Mucosa of descending colon (tissue), 3 donors: ENCODE data around the gene BIRC7. TPM values are rescaled to one million over a fixed set of nuclear protein-coding genes. Genes with fewer than 3 reads are reported as not detected.

Source experiments
- ATAC-seq: fragments of 200-7000 bp; cut with Tn5 transposase; one replicate; pipeline ENCODE4 v1.9.1; 2020; ENCODE audit warnings: mild to moderate bottlenecking, moderate library complexity
- DNase-seq, 3 donors: peaks; one replicate each; pipeline ENCODE4 v3.0.0-alpha.2; 2020
- H3K36me3 ChIP-seq: fragments of 200-600 bp; one replicate; pipeline ENCODE4 v1.8.0; 2021; ENCODE audit warnings: low read depth, mild to moderate bottlenecking
- H3K4me1 ChIP-seq: fragments of 200-600 bp; one replicate; pipeline ENCODE4 v1.8.0; 2021; ENCODE audit warnings: low read depth, mild to moderate bottlenecking
- H3K4me3 ChIP-seq: fragments of 200-600 bp; one replicate; pipeline ENCODE4 v1.8.0; 2021; ENCODE audit warnings: mild to moderate bottlenecking
- H3K9me3 ChIP-seq: fragments of 200-600 bp; one replicate; pipeline ENCODE4 v1.8.0; 2021; ENCODE audit warnings: mild to moderate bottlenecking
- intact Hi-C, 2 donors: fragments of 100-400 bp; cut with DNase I in 1 of 2; cut with micrococcal nuclease in 1 of 2; formaldehyde crosslinking; loops; one replicate each; pipeline versions ENCODE4 v1.11.0 to v1.11.1; 2022; cut with DNase I, micrococcal nuclease
- total RNA-seq, 3 donors: library from RNA; stranded (reverse); fragmentation: NEBNext Ultra II Directional in 2 of 3; extraction: Animal tissue kit (Norgen Biotek cat#: 25700) in 2 of 3; gene quantifications; one replicate each; pipeline versions ENCODE4 v1.2.1 to v1.2.4, GENCODE V29; 2021 to 2023
- TF ChIP-seq, protein P1 (sequence below): fragments of 200-600 bp; IDR thresholded peaks from one replicate; pipeline ENCODE4 v1.8.0; 2022; ENCODE audit warnings: antibody characterized with exemption, mild to moderate bottlenecking
- donor health status: DM: no; HTN: no; CAD: no; lungs with moderate emphysema.
- donor health status: DM: no; HTN: no; CAD: no.
- donor health status: DM: no; HTN: yes; CAD: no.

BIRC7 gene
- total RNA-seq, 3 donors from 2014 or later = 0.22 TPM; not detected in 2

DNA sequence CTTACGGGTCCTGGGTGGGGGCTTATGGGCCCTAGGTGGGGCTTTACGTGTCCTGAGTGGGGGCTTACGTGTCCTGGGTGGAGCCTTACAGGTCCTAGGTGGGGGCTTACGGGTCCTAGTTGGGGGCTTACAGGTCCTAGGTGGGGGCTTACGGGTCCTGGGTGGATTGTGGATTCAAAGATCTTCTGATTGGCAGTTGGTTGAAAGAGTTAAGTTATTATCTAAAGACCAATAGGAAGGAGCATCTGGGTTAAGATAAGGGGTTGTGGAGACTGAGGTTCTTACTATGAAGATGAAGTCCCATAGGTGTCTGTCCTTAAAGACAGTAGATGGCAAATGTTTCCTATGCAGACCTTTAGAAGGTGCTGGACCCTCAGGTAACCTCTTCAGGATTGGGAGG lies 8.4 kb upstream of the BIRC7 start:
- Histone ChIP-seq H3K36me3 (no peaks in the 10 kb centered on the region), H3K9me3 (no peaks in the 10 kb centered on the region), H3K4me1 (no peaks in the 10 kb centered on the region), H3K4me3 (no peak overlapping the region)
- ATAC-seq (no peak), DNase-seq (no peak)
- intact Hi-C loops = no loop called here
- TF ChIP-seq, protein P1, sequence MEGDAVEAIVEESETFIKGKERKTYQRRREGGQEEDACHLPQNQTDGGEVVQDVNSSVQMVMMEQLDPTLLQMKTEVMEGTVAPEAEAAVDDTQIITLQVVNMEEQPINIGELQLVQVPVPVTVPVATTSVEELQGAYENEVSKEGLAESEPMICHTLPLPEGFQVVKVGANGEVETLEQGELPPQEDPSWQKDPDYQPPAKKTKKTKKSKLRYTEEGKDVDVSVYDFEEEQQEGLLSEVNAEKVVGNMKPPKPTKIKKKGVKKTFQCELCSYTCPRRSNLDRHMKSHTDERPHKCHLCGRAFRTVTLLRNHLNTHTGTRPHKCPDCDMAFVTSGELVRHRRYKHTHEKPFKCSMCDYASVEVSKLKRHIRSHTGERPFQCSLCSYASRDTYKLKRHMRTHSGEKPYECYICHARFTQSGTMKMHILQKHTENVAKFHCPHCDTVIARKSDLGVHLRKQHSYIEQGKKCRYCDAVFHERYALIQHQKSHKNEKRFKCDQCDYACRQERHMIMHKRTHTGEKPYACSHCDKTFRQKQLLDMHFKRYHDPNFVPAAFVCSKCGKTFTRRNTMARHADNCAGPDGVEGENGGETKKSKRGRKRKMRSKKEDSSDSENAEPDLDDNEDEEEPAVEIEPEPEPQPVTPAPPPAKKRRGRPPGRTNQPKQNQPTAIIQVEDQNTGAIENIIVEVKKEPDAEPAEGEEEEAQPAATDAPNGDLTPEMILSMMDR = no peak

DNA sequence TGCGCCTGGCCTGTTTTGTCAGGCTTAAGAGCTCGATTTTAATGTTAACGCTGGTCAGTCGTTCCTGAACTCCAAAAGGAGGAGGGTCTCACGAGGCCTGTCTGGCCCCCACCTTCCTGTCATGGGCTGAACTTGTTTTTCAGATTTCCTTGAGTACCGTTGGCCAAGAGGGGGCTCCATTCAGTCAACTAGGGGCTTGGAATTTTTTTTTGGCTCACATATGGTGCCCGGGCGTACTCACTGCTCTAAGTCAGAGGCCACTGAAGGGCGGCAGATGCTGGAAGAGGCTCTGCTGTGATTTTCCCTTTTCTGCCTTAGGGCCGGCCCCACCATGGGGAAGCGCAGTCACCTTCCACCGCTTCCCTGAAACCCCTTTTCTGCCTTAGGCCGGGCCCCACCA lies 6.9 kb upstream of the BIRC7 start:
- no peaks in the 10 kb centered on the region for H3K9me3 ChIP-seq
- H3K36me3 ChIP-seq = no peaks in the 10 kb centered on the region
- no peak for ATAC-seq
- H3K4me1 ChIP-seq = no peaks in the 10 kb centered on the region
- DNase-seq = no peak
- intact Hi-C loops = no loop called here
- no peak overlapping the region for H3K4me3 ChIP-seq
- TF ChIP-seq, protein P1 = no peak

DNA sequence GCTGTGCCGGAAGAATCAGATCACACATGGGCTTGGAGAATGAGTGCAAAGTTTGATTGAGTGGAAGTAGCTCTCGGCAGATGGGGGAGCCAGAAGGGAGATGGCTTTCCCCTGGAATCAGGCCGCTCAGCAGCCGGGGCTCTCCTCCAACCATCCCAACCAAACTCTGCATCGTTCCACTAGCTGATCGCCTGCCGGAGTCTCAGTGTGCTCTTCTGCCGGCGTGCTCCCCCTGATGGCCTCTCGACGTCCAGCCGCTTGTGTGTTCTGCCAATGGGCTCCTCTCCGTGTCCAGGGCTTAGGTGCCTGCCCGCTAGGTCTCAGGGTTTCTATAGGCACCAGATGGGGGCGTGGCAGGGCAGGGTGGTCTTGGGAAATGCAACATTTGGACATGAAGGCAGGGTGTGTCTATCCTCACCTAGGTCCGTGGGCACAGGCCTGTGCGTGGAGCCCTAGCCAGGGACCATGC lies 4.9 kb upstream of the BIRC7 start:
- H3K36me3 ChIP-seq = no peaks in the 10 kb centered on the region
- H3K4me3 ChIP-seq = no peak overlapping the region
- H3K9me3 ChIP-seq = no peaks in the 10 kb centered on the region
- no peaks in the 10 kb centered on the region for H3K4me1 ChIP-seq
- TF ChIP-seq, protein P1 = no peak
- DNase-seq = peak in 2 of 3 donors; percentile 49 to 56
- intact Hi-C loops = no loop called here
- peak; percentile 70 for ATAC-seq

DNA sequence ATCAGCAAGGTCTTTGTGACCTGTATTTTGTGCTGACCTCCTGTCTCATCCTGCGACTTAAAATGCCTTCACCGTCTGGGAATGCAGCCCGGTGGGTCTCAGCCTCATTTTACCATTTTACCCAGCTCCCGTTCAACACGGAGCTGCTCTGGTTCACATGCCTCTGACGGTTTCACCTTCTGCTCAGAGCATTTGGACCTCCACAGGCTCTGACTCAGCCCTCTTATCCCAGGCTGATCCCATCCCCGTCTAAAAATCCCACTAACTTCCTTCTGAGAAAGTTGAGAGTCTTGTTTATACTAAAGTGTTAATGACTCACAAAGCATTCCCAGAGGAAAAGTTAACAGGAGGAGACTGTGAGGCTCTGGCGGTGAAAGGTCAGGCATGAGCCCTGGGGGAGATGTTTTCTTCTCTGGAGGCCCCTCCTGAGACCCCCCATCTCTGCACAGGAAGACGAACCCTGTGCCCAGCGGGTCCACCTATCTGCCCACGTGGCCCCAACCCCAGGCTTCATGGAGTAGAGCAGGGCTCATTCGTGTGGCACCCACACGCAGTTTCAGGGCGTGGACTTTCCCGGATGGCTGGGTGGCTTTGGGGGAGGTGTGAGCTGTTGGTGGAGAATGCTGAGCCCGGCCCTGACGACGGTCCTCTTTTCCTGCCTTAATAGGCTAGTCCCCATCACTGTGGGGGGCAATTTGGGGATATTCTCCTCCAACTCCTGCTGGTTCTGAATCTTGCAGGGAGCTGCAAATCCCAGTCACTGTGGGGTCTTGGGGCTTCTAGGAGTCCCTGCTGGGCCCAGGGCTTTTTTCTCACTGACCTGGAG lies 3.3 kb upstream of the BIRC7 start:
- Histone ChIP-seq H3K36me3 (no peaks in the 10 kb centered on the region), H3K9me3 (no peaks in the 10 kb centered on the region), H3K4me3 (no peak overlapping the region), H3K4me1 (no peaks in the 10 kb centered on the region)
- intact Hi-C loops = no loop called here
- DNase-seq (no peak), ATAC-seq (peak; percentile 69)
- TF ChIP-seq, protein P1 = no peak

DNA sequence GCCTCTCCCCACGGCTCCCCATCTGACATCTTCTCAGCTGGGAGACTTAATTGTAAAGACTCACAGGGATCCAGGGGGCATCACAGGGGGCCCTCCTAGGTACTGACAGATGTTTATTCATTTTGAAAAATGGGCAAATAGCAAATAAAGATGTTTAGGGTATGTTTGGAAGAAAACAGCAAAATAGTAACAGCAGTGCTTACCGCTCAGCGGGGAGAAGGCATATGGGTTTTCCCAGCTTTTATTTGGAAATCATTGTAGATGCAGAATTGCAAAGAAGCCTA lies 2.7 kb upstream of the BIRC7 start:
- no peaks in the 10 kb centered on the region for H3K4me1 ChIP-seq
- no peak overlapping the region for H3K4me3 ChIP-seq
- TF ChIP-seq, protein P1 = no peak
- H3K36me3 ChIP-seq = no peaks in the 10 kb centered on the region
- no peak for ATAC-seq
- DNase-seq = no peak
- intact Hi-C loops = no loop called here
- no peaks in the 10 kb centered on the region for H3K9me3 ChIP-seq
